Activated CD8-positive, alpha-beta memory T cell treated with anti-CD3 and anti-CD28 coated beads, Interleukin-2, amount 50 U/mL, for 24 hours (primary cell): Measurements from ENCODE around the gene LRCH2.
"Not testable (repeated sequence)": the region's sequence is repeated elsewhere in the genome, so short reads cannot be mapped to it uniquely, and the experiment has no call there.

Experiments
- DNase-seq: peaks from one replicate; pipeline ENCODE4 v3.0.0-alpha.2; 2020; ENCODE audit errors: extremely low read depth

Gene LRCH2, protein sequence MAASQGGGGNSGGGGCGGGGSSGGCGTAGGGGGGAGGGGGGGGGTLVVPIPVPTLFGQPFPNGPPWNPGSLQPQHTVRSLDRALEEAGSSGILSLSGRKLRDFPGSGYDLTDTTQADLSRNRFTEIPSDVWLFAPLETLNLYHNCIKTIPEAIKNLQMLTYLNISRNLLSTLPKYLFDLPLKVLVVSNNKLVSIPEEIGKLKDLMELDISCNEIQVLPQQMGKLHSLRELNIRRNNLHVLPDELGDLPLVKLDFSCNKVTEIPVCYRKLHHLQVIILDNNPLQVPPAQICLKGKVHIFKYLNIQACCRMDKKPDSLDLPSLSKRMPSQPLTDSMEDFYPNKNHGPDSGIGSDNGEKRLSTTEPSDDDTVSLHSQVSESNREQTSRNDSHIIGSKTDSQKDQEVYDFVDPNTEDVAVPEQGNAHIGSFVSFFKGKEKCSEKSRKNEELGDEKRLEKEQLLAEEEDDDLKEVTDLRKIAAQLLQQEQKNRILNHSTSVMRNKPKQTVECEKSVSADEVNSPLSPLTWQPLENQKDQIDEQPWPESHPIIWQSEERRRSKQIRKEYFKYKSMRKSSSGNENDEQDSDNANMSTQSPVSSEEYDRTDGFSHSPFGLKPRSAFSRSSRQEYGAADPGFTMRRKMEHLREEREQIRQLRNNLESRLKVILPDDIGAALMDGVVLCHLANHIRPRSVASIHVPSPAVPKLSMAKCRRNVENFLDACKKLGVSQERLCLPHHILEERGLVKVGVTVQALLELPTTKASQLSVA

DNA sequence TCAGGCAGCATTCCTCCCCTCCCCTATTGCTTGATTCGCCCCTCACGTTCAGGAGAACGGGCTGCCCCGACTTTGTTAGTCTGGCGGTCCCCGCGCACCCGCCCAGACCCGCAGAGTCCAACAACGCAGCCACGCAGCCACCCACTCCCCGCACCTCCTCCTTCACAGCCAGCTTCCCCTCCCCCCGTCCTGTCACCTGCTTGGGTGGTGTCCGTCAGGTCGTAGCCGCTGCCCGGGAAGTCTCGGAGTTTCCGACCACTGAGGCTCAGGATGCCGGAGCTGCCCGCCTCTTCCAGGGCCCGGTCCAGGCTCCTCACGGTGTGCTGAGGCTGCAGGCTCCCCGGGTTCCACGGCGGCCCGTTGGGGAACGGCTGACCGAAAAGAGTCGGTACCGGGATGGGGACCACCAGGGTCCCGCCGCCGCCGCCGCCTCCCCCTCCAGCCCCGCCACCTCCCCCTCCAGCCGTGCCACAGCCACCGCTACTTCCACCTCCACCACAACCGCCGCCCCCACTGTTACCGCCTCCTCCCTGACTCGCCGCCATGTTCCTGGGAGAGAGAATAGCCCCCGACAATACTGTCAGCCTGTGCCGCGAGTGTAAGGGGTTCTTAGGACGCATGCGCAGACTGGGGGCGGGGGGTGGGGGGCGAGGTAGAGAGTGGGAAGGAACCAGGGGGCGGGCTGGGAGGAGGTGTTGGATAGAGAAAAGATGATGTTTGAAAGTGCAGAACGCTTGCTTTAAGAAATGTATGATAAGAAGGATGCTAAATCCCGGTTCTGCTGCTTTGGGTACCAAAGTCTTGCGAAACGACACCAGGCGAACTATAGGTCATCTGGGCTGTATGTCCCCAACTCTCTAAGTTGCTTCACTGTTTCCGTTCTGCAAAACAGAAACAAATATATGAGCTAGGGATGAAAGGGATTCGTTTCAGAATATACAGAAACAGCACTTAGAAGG, at the start of gene LRCH2:
TSS of gene LRCH2 (minus strand) at position 600 of the 959 bp plus-strand sequence. CDS start at position 545, 55 bp downstream.
- no peak for DNase-seq

DNA sequence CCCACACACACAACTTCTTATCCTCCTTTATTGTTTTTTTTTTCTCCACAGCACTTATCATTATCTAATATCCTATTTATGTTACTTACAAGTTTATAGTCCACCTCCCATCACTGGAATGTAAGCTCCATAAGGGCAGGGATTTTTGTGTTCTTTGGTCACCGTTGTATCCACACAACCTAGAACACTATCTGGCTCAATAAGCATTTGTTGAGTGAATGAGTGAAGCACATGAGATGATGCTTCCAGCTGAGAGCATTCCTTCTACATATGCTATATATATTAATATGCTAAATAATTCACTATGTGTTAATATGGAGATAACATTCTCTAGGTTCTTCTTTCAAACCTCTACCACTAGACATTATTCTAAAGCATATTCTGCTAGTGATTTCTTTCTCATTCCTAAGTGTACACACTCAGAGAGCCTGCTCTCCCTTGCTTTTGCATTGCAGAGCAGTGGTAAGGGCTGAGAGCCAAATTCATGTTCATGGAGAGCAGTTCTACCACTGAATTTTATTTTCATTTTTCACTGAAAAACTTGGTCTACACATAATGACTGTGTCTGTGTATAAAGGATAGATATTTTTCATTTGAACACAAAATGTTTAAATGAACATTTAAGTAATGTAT, 35.3 kb upstream of the LRCH2 start:
- no peak for DNase-seq

DNA sequence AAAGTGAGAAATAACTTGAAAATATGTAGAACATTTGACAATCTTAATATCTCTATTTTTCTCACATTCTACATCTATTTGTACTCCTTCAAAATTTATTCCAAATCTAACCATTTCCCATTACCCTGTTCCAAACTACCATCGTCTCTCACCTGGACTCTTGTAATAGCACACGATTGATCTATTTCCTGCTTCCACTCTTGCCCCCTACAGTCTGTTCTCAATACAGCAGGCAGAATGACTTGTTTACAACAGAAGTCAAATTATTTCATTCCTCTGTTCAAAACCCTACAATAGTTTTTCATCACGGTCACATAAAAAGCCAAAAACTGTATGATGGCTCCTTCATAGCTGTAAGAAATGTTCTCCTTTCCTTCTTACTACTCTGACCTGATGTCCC, 34.5 kb upstream of the LRCH2 start:
- DNase-seq: no peak

DNA sequence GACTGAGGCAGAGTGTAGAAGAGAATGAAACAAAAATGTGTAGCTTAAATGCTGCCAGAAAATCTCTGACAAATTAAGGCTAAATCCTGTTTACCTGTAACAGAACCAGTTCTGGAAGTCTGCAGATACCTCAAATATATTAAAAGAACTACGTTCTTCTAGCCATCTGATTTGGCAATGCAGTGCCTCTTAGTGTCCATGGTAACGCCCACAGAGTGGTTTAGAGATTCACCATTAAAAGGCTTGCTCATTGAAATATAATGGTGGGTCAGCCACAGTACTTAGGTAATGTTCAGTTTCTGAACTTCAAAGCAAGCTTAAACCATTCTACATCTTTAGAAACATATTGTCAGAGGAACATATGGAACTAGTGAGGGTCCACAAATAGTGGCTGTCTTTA, 32.4 kb upstream of the LRCH2 start:
- DNase-seq: no peak

DNA sequence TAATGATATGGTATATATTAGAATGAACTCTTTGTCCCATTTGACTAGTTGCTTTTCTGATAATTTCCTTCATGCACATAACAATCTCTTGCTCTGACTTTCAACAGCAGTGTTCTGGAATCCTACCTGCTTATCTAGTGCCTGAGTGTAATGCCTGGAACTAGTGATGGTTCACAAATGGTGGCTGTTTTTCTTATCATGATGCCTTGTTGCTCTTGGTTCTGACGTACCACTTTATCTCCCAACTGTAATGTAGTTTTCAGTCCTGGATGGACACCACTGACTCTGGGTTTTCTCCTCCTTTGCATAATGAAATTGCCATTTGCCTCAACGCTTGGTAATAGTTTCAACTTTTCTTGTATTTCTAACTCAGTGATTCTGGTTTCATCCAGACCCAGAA, 30.1 kb upstream of the LRCH2 start:
- DNase-seq: no peak

DNA sequence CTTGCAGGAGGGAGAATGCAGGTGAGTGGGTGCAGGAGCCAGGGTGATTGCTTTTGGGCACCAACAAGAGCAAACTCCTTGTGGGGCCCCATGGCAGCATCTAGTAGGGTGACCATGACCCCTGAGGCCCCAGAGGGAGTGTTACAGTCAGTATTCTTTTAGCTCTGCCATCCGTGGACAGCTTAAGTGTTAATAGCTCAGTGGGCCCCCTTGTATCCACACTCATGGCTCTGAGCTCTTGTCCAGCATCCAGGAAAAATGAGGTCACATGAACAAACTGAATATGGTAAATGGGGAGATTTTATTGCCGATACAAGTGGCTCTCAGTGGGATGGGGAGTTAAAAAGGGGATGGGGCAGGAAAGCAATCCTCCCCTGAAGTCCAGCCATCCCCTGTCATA, 27.3 kb upstream of the LRCH2 start:
- DNase-seq: no peak

DNA sequence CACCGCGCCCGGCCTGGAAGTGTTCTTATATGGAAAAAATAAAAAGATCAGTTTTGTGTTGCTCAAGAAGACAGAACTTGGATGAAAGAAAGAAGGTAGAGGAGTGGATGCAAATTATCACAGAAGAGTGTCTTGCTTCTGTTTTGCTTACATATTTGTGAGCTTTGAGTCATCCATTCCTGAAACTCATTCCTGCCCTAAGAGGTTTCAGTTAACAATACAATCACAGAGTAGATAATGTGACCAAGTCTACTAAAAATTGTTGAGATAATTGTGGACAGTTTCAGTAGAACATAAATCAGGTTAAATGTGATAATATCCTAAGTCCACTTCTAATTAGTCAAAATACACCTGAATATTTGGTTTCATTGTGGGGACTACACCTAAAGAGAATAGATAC, 26.4 kb upstream of the LRCH2 start:
- no peak for DNase-seq

DNA sequence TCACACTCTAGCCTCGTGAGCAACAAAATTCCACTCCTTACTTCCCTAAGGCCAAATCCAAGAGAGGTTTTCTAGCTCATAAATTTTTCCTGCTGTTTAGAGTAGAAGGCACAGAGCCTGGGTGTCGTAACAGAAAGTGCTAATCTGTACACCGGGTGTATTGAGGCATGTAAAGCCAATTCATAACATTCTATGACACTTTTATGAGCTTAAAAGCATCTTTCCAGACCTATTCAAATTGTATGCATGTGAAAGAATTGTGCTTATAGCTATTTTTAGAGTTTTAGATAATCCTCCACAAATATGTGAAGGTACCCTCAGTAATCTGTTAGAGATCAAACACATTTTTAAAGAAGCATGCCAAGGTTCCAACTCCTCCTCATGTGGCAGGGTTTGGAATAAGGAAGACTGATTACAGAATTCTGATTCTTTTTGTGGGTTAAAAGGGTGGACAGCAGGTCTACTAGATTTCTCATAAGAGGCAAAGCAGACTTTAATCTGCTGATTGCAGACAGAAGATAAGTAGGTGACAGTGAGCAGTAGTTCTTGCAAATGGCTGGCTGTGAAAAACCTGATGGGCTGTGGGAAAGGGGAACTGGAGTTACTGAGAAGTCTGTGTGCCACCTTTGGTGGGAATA, 25.5 kb upstream of the LRCH2 start:
- DNase-seq: no peak

DNA sequence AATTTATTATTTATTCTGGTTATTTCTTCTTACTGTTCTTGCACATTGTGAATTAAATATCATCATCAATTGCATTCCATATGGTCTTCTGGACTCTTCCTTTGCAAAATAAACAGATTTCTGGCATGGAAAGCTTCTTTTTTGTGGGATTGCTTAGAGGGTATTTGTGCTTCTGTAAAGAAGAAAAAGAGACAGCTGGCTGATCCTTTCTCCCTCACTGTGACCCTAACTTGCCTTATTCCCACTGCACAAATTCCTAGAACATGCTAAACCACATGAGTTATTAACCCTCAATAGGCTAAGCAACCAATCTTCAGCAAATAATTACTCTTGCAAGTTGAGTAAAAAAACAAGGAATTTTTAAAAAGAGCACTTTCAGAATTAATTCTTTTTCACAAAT, 23.8 kb upstream of the LRCH2 start:
- DNase-seq: no peak

DNA sequence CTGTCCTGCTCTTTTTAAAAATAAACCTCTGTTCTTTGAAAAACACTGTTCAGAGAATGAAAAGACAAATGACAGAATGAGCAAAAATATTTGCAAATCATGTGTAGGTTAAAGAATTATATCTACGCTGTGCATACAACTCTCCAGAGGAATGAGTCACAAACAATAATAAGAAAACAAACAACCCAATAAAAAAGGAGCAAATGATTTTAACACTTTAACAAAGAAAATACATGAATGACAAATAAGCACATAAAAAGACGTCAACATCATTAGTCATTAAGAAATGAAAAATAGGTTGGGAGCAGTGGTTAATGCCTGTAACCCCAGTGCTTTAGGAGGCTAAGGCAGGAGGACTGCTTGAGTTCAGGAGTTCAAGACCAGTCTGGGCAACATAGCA, 21.1 kb upstream of the LRCH2 start:
- DNase-seq: no peak

DNA sequence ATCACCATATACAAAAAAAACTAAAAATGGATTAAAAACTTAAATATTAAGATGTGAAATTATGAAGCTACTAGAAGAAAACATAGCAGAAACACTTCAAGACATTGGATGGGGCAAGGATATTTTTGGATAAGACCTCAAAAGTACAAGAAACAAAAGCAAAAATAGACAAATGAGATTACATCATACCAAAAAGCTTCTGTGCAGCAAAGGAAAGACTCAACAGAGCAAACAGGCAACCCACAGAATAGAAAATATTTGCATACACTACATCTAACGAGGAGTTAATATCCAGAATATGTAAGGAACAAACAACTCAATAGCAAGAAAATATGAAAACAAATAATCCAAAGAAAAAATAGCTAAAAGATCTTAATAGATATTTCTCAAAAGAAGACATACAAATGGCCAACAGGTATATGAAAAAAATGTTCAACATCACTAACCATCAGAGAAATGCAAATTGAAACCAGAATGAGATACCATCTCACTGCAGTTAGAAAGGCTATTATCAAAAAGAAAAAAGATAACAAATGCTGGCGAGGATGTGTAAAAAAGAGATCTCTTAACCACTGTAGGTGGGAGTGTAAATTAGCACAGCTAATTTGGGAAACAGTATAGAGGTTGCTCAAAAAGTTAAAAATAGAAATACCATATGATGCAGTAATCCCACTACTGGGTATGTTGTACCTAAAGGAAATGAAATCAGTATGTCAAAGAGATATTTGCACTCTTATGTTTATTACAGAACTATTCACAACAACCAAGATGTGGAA, 17.8 kb upstream of the LRCH2 start:
- no peak for DNase-seq

DNA sequence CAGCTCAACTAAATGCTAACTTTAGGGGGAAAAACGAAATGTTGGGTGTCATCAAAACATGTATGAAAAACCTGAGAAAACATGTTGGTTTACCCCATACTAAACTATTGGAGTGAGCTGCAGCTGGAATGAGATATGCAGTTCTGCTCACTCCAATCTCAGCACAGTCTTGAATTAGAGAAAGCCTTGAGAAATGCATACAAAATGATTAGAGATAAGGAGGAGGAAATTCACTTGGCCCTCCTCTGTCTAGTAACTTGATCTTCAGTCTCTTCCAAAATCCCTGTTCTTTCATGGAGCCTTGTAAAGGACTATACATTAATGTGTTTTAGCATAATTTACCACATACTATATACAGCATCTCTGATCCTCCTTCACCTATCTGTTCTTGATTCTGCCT, 3.2 kb upstream of the LRCH2 start:
- DNase-seq: no peak

DNA sequence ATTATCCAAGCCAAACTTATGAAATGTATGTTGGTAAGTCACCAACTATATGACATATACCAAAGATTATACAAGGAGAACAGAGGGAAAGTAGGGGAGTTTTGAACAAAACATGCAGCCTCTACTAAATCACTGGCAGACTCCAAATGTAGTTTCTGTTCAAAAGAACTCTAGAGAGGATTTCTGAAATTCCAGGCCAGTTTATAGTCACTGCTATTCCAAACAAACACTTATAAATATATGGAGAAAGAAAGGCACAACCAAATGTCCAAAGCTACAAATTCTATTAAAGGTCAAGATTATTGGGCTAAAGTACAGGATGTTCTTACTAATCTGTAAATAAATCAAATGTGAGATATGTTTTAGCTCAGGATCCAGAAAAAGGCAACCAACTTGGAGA, 2.7 kb upstream of the LRCH2 start:
- no peak for DNase-seq

DNA sequence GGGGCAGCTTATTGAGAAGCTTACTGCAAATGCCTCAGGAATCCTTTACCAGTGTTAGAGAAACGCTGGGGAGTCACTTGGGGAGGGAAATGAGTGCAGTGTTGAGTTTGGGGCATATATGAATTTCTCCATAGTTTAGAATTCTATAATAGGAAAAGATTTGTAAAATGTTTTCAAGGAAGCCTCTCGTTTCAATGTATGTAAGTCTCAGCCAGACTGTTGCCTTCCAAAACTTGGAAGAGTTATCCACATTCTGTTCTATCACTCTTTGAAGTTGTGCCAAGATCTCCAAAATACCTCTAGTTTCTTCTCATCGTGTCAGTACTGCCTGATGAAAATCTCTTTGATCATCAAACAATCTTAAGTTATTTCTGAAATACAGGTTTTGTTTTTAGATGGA, 565 bp upstream of the LRCH2 start:
- DNase-seq: no peak

DNA sequence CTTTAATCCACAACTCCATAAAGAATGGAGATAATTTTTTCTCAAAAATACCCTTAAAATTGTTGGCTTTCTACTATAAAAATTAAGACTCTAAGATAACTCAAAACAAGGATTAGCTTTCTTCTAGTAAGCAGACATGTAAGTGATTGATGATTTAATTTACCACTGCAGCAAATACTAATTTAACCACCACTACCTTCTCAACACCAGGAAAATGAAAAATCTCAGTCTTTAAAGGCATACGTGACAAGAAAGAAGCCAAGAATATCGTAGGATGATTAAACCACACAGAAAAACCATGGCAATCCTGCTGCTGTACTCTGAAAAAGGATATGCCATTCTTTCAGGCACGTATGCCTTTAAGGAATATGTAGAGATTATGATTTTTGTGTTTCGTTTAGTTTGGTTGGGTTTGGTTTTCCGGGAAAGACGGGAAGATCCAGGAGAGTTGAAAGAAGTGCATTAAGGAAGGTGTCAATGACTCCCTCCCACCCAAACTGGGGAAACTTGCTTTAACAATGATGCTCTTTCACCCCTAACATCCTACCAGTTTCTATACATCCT, 881 bp downstream of the LRCH2 start:
- DNase-seq: no peak

DNA sequence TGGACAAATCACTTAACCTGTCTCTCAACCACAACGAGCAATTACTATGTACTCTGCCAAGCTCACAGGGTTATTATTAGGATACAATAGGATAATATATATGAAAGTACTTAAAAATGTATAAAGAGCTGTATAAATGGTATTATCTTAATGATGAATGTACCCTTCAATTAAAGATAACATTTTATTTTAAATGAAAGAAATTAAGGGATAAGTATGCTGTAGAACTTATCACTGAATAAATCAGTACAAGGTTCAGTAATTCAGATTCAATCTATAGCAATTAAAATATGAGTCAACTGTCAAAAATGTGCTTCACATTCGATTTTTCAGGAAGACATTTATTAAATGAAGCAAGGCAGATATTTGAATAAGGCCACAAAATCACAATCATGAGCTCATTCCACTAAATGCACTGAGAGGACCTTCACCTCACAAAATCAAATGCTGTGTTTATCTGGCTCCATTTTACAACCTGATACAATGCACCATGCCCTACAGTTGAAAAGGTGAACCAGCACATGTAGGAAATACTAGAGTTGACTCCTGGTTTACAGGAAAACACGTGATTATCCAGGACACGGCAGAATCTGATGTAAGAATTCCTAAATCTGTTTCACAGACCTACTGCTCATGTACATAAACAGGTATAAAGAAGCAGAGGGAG, 4.4 kb downstream of the LRCH2 start:
- no peak for DNase-seq

DNA sequence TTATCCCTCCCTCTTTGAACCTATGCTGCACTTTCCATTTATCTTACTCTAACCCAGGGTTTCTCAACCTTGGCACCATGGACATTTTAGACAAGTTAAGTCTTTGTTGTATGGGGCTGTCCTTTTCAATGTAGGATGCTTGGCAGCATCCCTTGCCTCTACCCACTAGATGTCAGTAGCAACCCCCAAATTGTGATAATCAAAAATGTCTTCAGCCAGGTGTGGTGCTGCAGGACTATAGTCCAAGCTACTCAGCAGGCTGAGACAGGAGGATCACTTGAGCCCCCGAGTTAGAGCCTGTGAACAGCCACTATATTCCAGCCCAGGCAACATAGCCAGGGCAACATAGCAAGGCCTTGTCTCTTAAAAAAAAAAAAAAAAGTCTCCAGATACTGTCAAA, 7.0 kb downstream of the LRCH2 start:
- no peak for DNase-seq

DNA sequence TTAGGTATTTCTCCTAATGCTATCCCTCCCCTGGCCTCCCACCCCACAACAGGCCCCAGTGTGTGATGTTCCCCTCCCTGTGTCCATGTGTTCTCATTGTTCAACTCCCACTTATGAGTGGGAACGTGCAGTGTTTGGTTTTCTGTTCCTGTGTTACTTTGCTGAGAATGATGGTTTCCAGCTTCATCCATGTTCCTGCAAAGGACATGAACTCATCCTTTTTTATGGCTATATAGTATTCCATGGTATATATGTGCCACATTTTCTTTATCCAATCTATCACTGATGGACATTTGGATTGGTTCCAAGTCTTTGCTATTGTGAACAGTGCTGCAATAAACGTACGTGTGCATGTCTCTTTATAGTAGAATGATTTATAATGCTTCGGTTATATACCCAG, 16.6 kb downstream of the LRCH2 start:
- not testable (repeated sequence) for DNase-seq

DNA sequence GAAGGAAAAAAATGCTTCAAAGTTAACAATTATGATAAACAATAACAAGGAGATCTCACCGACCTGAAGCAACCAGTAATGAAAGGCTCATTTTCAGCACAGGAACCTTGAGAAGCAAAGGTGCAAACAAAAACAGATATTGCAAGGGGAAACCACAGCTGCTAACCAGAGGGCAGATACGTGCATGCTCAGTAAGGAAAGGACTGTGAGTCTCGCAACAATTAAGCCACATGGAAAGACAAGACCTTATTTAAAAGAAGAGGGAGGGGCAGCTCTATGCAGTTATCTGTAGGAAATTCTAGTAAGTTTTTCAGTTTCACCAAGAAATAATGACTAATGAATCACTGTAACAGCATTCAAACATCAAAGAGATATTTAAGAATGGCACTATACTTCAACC, 19.3 kb downstream of the LRCH2 start:
- no peak for DNase-seq

DNA sequence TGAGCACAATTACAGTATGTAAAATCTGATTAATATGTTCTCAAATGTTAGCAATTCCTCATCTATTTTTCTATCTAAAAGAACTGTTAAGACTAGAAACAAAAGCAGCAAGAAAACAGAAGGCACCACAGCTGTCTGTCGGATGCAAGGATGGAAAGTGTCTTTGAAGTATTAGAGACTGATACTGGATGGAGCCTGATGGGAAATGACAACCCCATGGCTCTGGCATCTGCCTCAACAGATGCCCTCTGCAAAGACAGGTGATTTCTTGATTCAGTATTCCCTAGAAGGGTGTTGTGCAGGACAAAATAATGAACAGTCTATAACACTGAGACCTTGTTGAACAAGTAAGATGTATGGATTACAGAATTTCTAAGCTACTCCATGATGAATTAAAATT, 19.7 kb downstream of the LRCH2 start:
- no peak for DNase-seq
